DOHH2 (cell line): ENCODE measurements around the gene ZCCHC9.

Source experiments
- H3F3A ChIP-seq: fragments of 200-600 bp; sonication (generic), shearing (Covaris generic); 2 replicates; pipeline ENCODE4 v1.6.0; 2016; ENCODE audit warnings: antibody characterized with exemption, mild to moderate bottlenecking; ENCODE audit not compliant: control insufficient read depth, insufficient read depth
- H3K27ac ChIP-seq: fragments of 200-600 bp; sonication (generic); 2 replicates; pipeline ENCODE4 v1.5.1; 2014; ENCODE audit warnings: low read depth, mild to moderate bottlenecking, low read length, moderate library complexity
- H3K27me3 ChIP-seq: fragments of 200-600 bp; sonication (generic); 2 replicates; pipeline ENCODE4 v1.6.1; 2014; ENCODE audit warnings: mild to moderate bottlenecking, low read length, mixed read lengths; ENCODE audit not compliant: control insufficient read depth
- H3K36me3 ChIP-seq: fragments of 200-600 bp; sonication (generic); 2 replicates; pipeline ENCODE4 v1.6.1; 2014; ENCODE audit warnings: mild to moderate bottlenecking, low read length, moderate library complexity, mixed read lengths; ENCODE audit not compliant: control insufficient read depth
- H3K4me1 ChIP-seq: fragments of 200-600 bp; sonication (generic); 2 replicates; pipeline ENCODE4 v1.6.1; 2014; ENCODE audit warnings: mild to moderate bottlenecking, low read length, mixed read lengths; ENCODE audit not compliant: control insufficient read depth
- H3K4me2 ChIP-seq: fragments of 200-600 bp; sonication (generic); 2 replicates; pipeline ENCODE4 v1.6.0; 2014; ENCODE audit warnings: mild to moderate bottlenecking, low read length, moderate library complexity
- H3K4me3 ChIP-seq: fragments of 200-600 bp; sonication (generic); 2 replicates; pipeline ENCODE4 v1.5.1; 2014; ENCODE audit warnings: mild to moderate bottlenecking, low read length, mixed read lengths
- H3K79me2 ChIP-seq: fragments of 200-600 bp; sonication (generic); 2 replicates; pipeline ENCODE4 v1.6.1; 2014; ENCODE audit warnings: mild to moderate bottlenecking, low read length, mixed read lengths; ENCODE audit not compliant: control insufficient read depth
- H3K9me2 ChIP-seq: fragments of 200-600 bp; sonication (generic); replicated peaks from 2 replicates; pipeline ENCODE4 v1.6.1; 2014; ENCODE audit warnings: mild to moderate bottlenecking, low read length, mixed read lengths; ENCODE audit not compliant: control insufficient read depth
- H3K9me3 ChIP-seq: fragments of 200-600 bp; sonication (generic); 2 replicates; pipeline ENCODE4 v1.6.1; 2014; ENCODE audit warnings: antibody characterized with exemption, low read length, mixed read lengths; ENCODE audit not compliant: control insufficient read depth, insufficient read depth
- H4K20me1 ChIP-seq: fragments of 200-600 bp; sonication (generic); 2 replicates; pipeline ENCODE4 v1.6.0; 2014; ENCODE audit warnings: low read depth, mild to moderate bottlenecking, antibody characterized with exemption, low read length, moderate library complexity; ENCODE audit not compliant: control insufficient read depth, insufficient read depth
- CTCF ChIP-seq: fragments of 200-600 bp; sonication (generic); IDR thresholded peaks from one replicate; pipeline ENCODE4 v1.5.1; 2014; ENCODE audit warnings: antibody characterized with exemption, mild to moderate bottlenecking, low read depth, low read length; ENCODE audit not compliant: poor library complexity, severe bottlenecking
- EZH2phosphoT487 ChIP-seq: fragments of 200-600 bp; sonication (generic); IDR thresholded peaks from 2 replicates; pipeline ENCODE4 v1.6.1; 2017; ENCODE audit warnings: borderline replicate concordance, mild to moderate bottlenecking, antibody characterized with exemption, low read length, moderate library complexity, mixed read lengths

ZCCHC9 gene, protein sequence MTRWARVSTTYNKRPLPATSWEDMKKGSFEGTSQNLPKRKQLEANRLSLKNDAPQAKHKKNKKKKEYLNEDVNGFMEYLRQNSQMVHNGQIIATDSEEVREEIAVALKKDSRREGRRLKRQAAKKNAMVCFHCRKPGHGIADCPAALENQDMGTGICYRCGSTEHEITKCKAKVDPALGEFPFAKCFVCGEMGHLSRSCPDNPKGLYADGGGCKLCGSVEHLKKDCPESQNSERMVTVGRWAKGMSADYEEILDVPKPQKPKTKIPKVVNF

DNA sequence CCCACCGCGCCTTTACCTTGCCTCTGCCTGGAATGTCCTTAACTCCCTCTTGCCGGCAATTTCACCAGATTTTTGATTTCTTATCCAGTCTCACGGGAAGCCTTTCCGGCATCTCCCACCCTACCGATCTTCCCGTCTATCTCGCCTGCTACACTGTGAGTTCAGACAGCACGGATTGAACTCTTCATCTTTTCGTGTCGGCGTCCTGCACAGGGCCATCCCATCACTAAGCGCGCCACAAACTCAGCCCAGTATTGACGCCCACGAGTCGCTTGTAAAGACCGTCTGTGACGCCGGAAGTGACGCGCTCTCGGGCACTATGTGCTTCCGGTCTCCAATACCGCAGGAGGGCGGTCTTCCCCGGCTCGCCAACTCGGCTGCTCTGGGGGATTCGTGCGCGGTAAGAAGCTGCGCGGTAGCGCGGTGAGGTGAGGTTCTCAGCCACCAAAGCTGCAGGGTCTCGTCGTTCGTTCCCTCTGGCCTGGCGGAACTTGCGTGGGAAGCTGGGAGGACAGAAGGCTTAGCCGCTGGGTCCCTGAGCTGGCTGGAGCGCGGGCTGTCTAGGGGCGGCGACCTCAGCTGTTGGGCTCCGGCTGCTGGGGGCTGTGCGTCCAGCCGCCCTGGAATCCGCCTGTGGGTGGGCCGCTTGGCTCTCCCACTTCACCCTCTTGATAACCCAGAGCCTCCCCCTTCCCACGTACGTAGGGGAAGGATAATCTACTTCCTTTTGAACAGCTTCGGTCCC lies at the start of gene ZCCHC9:
Gene ZCCHC9, plus strand, starts transcription at position 317 of the 745 bp plus-strand sequence. CDS start 3,171 bp downstream, outside the sequence.
- Histone ChIP-seq H3K27ac (peak within 1 kb of the TSS; percentile 40), H3K9me2 (no peaks in the 10 kb centered on the region), H3K27me3 (no peaks in the 10 kb centered on the region), H3K4me3 (peak within 1 kb of the TSS; percentile 96), H3K4me1 (peaks cover 30% of the 10 kb centered on the region), H3K4me2 (peak within 1 kb of the TSS; percentile 71), H3K9me3 (no peaks in the 10 kb centered on the region), H3F3A (no peaks in the 10 kb centered on the region; the same call in 1 of the 2 replicates), H4K20me1 (no peaks in the 10 kb centered on the region), H3K36me3 (peaks cover 19% of the 10 kb centered on the region), H3K79me2 (peaks cover 64% of the 10 kb centered on the region)
- TF ChIP-seq CTCF (peak; percentile 27), EZH2phosphoT487 (no peak)

DNA sequence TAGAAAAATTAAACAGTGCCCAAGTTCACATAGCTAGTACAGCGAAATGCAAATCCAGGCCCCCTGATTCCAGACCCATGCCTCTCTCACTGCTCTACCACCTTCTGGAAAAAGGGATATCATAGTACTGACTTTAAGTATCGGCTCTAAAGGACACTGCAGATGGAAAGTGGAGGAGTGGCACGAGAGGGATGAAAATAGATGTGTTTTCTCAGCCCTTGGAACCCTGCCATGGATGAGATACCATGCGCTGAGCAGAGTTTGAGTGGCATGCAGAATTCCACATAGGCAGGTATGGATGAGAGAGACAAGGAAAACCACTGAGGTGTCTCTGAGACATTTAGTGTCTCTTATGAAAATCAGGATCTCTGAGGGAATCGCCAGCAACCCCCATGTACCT lies 49.5 kb upstream of the ZCCHC9 start:
- Histone ChIP-seq H3K9me3 (no peaks in the 10 kb centered on the region), H3K79me2 (no peaks in the 10 kb centered on the region), H3F3A (no peaks in the 10 kb centered on the region), H3K27ac (no peak overlapping the region), H3K27me3 (no peaks in the 10 kb centered on the region), H3K9me2 (no peaks in the 10 kb centered on the region), H4K20me1 (no peaks in the 10 kb centered on the region), H3K4me3 (no peak overlapping the region), H3K4me2 (no peak overlapping the region), H3K36me3 (0 out of 2 replicates have a peak, but pooled peaks cover 4% of the 10 kb centered on the region), H3K4me1 (no peaks in the 10 kb centered on the region)
- TF ChIP-seq CTCF (no peak), EZH2phosphoT487 (no peak)

DNA sequence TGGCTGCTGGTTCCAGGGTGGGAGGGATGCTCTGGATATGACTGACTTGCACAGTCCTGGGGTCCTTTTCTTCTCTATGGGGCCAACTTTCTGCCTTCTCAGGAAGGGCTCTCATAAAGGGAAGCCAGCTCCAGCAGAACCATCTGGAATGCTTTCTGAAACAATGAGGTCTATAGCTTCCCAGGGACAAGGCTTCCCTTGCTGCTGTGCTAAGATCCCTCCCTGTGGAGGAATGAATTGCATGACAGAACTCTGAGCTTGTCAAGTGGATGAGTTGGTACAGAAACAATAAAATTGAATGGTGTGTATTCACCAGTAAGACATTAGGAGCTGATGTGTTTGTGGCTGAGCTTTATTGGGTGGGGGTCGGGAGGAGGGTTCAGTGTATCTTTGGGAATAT lies 48.5 kb upstream of the ZCCHC9 start:
- no peak overlapping the region for H3K4me2 ChIP-seq
- no peaks in the 10 kb centered on the region for H3K27me3 ChIP-seq
- H3K27ac ChIP-seq = no peak overlapping the region
- H3K4me3 ChIP-seq = no peak overlapping the region
- H3K36me3 ChIP-seq = 0 out of 2 replicates have a peak, but pooled peaks cover 4% of the 10 kb centered on the region
- TF ChIP-seq CTCF = no peak
- TF ChIP-seq EZH2phosphoT487 = no peak
- H3F3A ChIP-seq = no peaks in the 10 kb centered on the region
- H3K9me2 ChIP-seq = no peaks in the 10 kb centered on the region
- no peaks in the 10 kb centered on the region for H3K79me2 ChIP-seq
- H4K20me1 ChIP-seq = no peaks in the 10 kb centered on the region
- H3K4me1 ChIP-seq = no peaks in the 10 kb centered on the region
- no peaks in the 10 kb centered on the region for H3K9me3 ChIP-seq
